ENCODE data around the gene STAP2.

DNA sequence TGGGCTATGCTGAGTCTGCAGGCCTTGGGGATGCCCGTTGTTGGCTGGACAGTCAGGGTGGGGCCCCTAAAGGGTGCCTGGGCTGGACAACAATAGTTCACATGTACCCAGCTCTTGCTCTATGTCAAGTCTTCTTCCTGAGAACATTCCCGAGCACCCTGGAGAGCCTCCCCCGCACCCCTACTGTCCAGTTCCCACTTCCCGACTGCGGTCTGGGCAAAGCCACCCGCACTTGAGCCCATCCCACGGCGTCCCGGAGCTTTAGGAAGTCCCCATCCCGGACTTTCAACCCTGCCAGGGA is 3.6 kb upstream of the STAP2 start:
- TF ChIP-seq, protein P1, sequence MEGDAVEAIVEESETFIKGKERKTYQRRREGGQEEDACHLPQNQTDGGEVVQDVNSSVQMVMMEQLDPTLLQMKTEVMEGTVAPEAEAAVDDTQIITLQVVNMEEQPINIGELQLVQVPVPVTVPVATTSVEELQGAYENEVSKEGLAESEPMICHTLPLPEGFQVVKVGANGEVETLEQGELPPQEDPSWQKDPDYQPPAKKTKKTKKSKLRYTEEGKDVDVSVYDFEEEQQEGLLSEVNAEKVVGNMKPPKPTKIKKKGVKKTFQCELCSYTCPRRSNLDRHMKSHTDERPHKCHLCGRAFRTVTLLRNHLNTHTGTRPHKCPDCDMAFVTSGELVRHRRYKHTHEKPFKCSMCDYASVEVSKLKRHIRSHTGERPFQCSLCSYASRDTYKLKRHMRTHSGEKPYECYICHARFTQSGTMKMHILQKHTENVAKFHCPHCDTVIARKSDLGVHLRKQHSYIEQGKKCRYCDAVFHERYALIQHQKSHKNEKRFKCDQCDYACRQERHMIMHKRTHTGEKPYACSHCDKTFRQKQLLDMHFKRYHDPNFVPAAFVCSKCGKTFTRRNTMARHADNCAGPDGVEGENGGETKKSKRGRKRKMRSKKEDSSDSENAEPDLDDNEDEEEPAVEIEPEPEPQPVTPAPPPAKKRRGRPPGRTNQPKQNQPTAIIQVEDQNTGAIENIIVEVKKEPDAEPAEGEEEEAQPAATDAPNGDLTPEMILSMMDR (conservative IDR thresholded peaks at IDR 0.05 in 1 of 2, IDR thresholded peaks at IDR 0.05 in 1 of 2; ENCODE audit: extremely low read depth in 1 of 2, insufficient read depth in 1 of 2, low read depth in 1 of 2, low read length in 2 of 2), result no peak
- TF ChIP-seq EZH2 (IDR thresholded peaks at IDR 0.05; ENCODE audit: borderline replicate concordance, low read length), result no peak
